Upper lobe of left lung (tissue), 4 donors: Measurements from ENCODE around the gene MGAT4B.

Source experiments
- CTCF ChIP-seq, 6 experiments: fragments of 450-650 bp in 4 of 6; fragments of 200-600 bp in 2 of 6; sonication (generic) in 2 of 6; IDR thresholded peaks; one replicate each; pipeline ENCODE4 v1.5.1; 2016 to 2019; ENCODE audit warnings: antibody characterized with exemption in 6 of 6
- EP300 ChIP-seq, 4 donors: sonication (generic); formaldehyde crosslinking; IDR thresholded peaks; one replicate each; pipeline ENCODE4 v1.5.1; 2017; ENCODE audit warnings: antibody characterized with exemption in 4 of 4, control low read depth in 2 of 4
- POLR2AphosphoS5 ChIP-seq, 2 donors: sonication (generic); formaldehyde crosslinking; IDR thresholded peaks; one replicate each; pipeline ENCODE4 v1.5.1; 2017; ENCODE audit warnings: antibody characterized with exemption in 2 of 2

- TF ChIP-seq EP300 (IDR thresholded peaks at IDR 0.05) (no peak), CTCF (IDR thresholded peaks at IDR 0.05) (no peak), POLR2AphosphoS5 (IDR thresholded peaks at IDR 0.05) (no peak)
These were observed 23.5 kb downstream of the MGAT4B start for GRCh38 chr5:179783128-179783527.
